ENCODE measurements around the gene TMEM178A. TPM values are rescaled to one million over a fixed set of nuclear protein-coding genes. Genes with fewer than 3 reads are reported as not detected.
"Not testable (repeated sequence)": the region's sequence is repeated elsewhere in the genome, so short reads cannot be mapped to it uniquely, and the experiment has no call there.

The TMEM178A gene
- total RNA-seq, 1 donor from 2014 or later: 1.6 TPM

DNA sequence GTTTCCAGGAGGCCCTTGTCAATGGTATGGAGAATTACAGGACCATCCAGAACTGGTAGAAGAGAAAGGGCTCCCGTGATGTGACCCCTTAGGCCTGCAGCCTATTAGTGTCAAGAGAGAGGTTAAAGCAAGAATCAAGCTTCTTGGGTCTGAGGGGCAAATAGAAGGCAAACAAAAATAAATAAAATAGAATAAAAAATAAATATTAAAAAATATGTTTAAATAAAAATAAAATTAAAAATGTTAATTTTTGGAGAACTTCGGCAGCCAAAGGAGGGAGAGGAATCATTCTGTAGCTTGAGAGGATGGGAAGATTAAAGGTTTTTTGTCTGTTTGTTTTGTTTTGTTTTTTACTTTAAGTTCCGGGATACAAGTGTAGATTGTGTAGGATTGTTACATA lies 15.2 kb upstream of the TMEM178A start:
- no peaks in the 10 kb centered on the region for H3K4me1 Mint-ChIP-seq (ENCODE audit: unreplicated experiment)
- DNase-seq (ENCODE audit: extremely low spot score, unreplicated experiment): no peak
- H3K27me3 Mint-ChIP-seq (ENCODE audit: unreplicated experiment): peaks cover 6% of the 10 kb centered on the region
- H3K27ac Mint-ChIP-seq (ENCODE audit: unreplicated experiment): no peak overlapping the region
- H3K36me3 Mint-ChIP-seq (ENCODE audit: unreplicated experiment): no peaks in the 10 kb centered on the region
- H3K4me3 Mint-ChIP-seq (ENCODE audit: unreplicated experiment): no peak overlapping the region
- TF ChIP-seq, protein P1, sequence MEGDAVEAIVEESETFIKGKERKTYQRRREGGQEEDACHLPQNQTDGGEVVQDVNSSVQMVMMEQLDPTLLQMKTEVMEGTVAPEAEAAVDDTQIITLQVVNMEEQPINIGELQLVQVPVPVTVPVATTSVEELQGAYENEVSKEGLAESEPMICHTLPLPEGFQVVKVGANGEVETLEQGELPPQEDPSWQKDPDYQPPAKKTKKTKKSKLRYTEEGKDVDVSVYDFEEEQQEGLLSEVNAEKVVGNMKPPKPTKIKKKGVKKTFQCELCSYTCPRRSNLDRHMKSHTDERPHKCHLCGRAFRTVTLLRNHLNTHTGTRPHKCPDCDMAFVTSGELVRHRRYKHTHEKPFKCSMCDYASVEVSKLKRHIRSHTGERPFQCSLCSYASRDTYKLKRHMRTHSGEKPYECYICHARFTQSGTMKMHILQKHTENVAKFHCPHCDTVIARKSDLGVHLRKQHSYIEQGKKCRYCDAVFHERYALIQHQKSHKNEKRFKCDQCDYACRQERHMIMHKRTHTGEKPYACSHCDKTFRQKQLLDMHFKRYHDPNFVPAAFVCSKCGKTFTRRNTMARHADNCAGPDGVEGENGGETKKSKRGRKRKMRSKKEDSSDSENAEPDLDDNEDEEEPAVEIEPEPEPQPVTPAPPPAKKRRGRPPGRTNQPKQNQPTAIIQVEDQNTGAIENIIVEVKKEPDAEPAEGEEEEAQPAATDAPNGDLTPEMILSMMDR (IDR thresholded peaks at IDR 0.05): no peak
- H3K9me3 Mint-ChIP-seq (ENCODE audit: unreplicated experiment): peaks cover 16% of the 10 kb centered on the region

DNA sequence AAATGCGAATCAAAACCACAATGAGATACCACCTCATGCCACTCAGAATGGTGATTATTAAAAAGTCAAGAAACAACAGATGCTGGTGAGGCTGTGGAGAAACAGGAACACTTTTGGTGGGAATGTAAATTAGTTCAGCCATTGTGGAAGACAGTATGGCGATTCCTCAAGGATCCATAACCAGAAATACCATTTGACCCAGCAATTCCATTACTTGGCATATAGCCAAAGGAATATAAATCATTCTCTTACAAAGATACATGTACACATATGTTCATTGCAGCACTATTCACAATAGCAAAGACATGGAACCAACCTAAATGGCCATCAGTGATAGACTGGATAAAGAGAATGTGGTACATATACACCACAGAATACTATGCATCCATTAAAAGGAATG lies 9.5 kb upstream of the TMEM178A start:
- not testable (repeated sequence) for H3K4me1 Mint-ChIP-seq (ENCODE audit: unreplicated experiment); H3K27me3 Mint-ChIP-seq (ENCODE audit: unreplicated experiment); H3K4me3 Mint-ChIP-seq (ENCODE audit: unreplicated experiment); DNase-seq (ENCODE audit: extremely low spot score, unreplicated experiment); H3K27ac Mint-ChIP-seq (ENCODE audit: unreplicated experiment); H3K36me3 Mint-ChIP-seq (ENCODE audit: unreplicated experiment)
- peaks cover 16% of the 10 kb centered on the region for H3K9me3 Mint-ChIP-seq (ENCODE audit: unreplicated experiment)

DNA sequence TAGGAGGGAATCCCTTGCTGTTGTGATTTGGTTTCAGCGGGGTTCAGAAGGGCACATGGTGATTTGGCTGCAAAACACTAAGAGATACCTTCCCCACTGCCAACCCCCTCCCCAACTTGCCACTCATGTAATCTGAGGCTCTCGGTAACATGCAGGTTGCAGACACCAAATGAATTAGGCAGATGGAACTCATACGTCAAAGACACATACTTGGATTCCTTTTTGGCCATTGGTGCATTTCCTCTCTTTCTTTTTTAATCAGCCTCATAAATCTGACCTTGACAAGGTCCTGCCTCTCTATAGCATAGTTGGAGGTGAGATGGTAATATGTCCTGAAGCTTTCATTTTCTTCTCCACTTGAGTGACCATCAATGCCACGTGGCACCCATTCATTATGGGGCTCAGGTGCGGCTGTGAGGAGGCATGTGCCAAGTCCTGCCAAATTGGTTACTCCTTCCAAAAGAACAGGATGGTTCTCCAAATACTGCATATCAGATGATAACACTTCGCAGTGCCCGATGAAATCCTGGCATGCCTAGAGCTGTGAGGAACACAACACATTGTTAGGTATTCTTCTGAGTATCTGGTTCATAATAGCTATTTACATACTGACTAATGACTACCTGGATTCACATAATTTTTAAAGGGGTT lies 8.3 kb upstream of the TMEM178A start:
- no peaks in the 10 kb centered on the region for H3K36me3 Mint-ChIP-seq (ENCODE audit: unreplicated experiment)
- DNase-seq (ENCODE audit: extremely low spot score, unreplicated experiment): no peak
- TF ChIP-seq, protein P1 (IDR thresholded peaks at IDR 0.05): no peak
- no peak overlapping the region for H3K27ac Mint-ChIP-seq (ENCODE audit: unreplicated experiment)
- peaks cover 7% of the 10 kb centered on the region for H3K4me1 Mint-ChIP-seq (ENCODE audit: unreplicated experiment)
- peaks cover 13% of the 10 kb centered on the region for H3K27me3 Mint-ChIP-seq (ENCODE audit: unreplicated experiment)
- H3K9me3 Mint-ChIP-seq (ENCODE audit: unreplicated experiment): peaks cover 16% of the 10 kb centered on the region
- no peak overlapping the region for H3K4me3 Mint-ChIP-seq (ENCODE audit: unreplicated experiment)

DNA sequence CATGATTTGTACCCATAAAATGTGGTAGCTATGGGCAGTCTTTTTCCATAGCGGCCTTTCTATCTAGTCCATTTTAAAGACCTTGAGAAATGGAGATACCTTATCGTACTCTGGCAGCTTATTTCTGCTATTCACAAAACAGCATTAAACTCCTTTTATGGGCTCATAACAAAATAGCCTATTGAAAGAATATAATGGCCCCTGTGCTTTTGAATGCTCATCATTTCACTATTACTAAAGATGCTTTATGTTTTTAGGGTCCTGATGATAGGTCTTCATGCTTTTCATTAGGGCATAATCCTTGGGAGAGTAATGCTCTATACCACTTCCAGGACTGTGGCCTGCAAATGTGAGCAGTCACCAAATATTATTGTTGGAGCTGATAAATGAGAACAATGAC lies 7.3 kb upstream of the TMEM178A start:
- Mint-ChIP-seq H3K27ac (ENCODE audit: unreplicated experiment) (no peak overlapping the region), H3K36me3 (ENCODE audit: unreplicated experiment) (no peaks in the 10 kb centered on the region), H3K27me3 (ENCODE audit: unreplicated experiment) (peaks cover 11% of the 10 kb centered on the region), H3K4me1 (ENCODE audit: unreplicated experiment) (peaks cover 10% of the 10 kb centered on the region), H3K4me3 (ENCODE audit: unreplicated experiment) (no peak overlapping the region), H3K9me3 (ENCODE audit: unreplicated experiment) (peaks cover 10% of the 10 kb centered on the region)
- TF ChIP-seq, protein P1 (IDR thresholded peaks at IDR 0.05): no peak
- DNase-seq (ENCODE audit: extremely low spot score, unreplicated experiment): no peak

DNA sequence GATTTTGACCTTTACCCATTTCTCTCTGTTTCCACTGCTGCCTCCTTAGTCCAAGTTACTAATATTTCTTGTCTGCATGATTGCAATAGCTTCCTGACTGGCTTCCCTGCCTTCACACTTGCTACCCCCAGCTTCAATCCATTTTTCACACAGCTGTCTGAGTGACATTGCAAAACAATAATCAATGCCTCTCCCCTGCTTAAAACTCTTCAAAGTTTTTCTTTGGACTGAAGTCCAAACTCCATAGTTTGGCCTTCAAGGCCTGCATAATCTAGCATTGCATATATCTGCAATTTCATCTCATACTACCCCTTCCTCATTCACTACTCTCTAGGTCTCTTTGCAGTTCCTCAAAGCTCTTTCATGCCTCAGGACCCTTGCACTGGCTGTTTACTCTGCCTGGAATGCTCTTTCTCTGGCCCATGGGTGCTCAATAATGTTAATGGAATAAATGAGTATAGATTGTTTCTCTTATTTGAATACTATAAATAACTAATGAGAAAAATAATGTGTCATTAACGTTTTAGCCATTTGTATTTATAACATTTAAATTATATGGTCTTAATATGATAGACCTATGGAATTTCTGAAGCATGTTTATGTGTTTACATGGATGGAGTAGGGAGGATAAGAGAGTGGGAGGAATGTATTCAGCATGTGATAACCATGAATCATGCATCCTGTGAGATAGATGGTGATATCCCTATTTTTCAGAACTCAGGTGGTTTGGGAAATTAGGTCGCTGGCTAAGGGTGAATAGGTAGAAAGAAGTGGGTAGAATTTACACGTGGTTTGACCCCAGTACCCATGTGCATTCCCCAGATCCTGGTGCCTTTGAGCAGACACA lies 5.7 kb upstream of the TMEM178A start:
- TF ChIP-seq, protein P1 (IDR thresholded peaks at IDR 0.05): no peak
- no peak overlapping the region for H3K27ac Mint-ChIP-seq (ENCODE audit: unreplicated experiment)
- no peak for DNase-seq (ENCODE audit: extremely low spot score, unreplicated experiment)
- peaks cover 20% of the 10 kb centered on the region for H3K27me3 Mint-ChIP-seq (ENCODE audit: unreplicated experiment)
- no peaks in the 10 kb centered on the region for H3K9me3 Mint-ChIP-seq (ENCODE audit: unreplicated experiment)
- no peak overlapping the region for H3K4me3 Mint-ChIP-seq (ENCODE audit: unreplicated experiment)
- no peaks in the 10 kb centered on the region for H3K36me3 Mint-ChIP-seq (ENCODE audit: unreplicated experiment)
- H3K4me1 Mint-ChIP-seq (ENCODE audit: unreplicated experiment): peaks cover 10% of the 10 kb centered on the region
